Activated CD4-positive, CD25-positive, alpha-beta regulatory T cell treated with anti-CD3 and anti-CD28 coated beads, Interleukin-2, amount 50 U/mL, for 24 hours (primary cell): ENCODE measurements around the gene MED9.

Source experiments
- ATAC-seq, 2 donors: fragments of 150-1000 bp; cut with Tn5 transposase; one replicate each; pipeline ENCODE4 v1.10.0; 2021; ENCODE audit warnings: mild to moderate bottlenecking in 1 of 2, moderate library complexity in 1 of 2

Gene MED9

GRCh38 chr17:17505610-17506171 lies 28.9 kb downstream of the MED9 start:
- ATAC-seq = no peak

GRCh38 chr17:17506181-17506741 lies 29.5 kb downstream of the MED9 start:
- no peak for ATAC-seq

- no peak for ATAC-seq
Measured at GRCh38 chr17:17506893-17507464, 30.2 kb downstream of the MED9 start.

- ATAC-seq = no peak
Measured at GRCh38 chr17:17507465-17508011, 30.7 kb downstream of the MED9 start.

GRCh38 chr17:17508019-17508535 lies 31.3 kb downstream of the MED9 start:
- ATAC-seq = no peak

- ATAC-seq = no peak
Measured at GRCh38 chr17:17508646-17509591, 32.1 kb downstream of the MED9 start.

GRCh38 chr17:17509601-17510425 lies 33.0 kb downstream of the MED9 start:
- no peak for ATAC-seq

- ATAC-seq = no peak
Measured at GRCh38 chr17:17510456-17511292, 33.9 kb downstream of the MED9 start.

- ATAC-seq = no peak
Measured at GRCh38 chr17:17511293-17511741, 34.5 kb downstream of the MED9 start.

- no peak for ATAC-seq
Measured at GRCh38 chr17:17511881-17512858, 35.4 kb downstream of the MED9 start.

GRCh38 chr17:17512866-17513265 lies 36.1 kb downstream of the MED9 start:
- ATAC-seq = no peak

- ATAC-seq = no peak
Measured at GRCh38 chr17:17513626-17514025, 36.8 kb downstream of the MED9 start.

- no peak for ATAC-seq
Measured at GRCh38 chr17:17514361-17514992, 37.7 kb downstream of the MED9 start.

GRCh38 chr17:17514993-17515933 lies 38.5 kb downstream of the MED9 start:
- ATAC-seq = no peak

GRCh38 chr17:17515934-17516930 lies 39.4 kb downstream of the MED9 start:
- no peak for ATAC-seq

GRCh38 chr17:17516941-17517720 lies 40.3 kb downstream of the MED9 start:
- no peak for ATAC-seq
